T-helper 17 cell (primary cell): ENCODE data around the gene RNLS. TPM values are rescaled to one million over a fixed set of nuclear protein-coding genes. Genes with fewer than 3 reads are reported as not detected.

Experiments
- ATAC-seq: fragments of 150-1000 bp; cut with Tn5 transposase; 2 replicates; pipeline ENCODE4 v1.10.0; 2021; ENCODE audit warnings: mild to moderate bottlenecking, moderate library complexity
- DNase-seq, 3 donors: peaks; one replicate each; pipeline versions ENCODE4 v3.0.0 to v3.0.0-alpha.2; 2020 to 2021
- H3K9me3 ChIP-seq: one replicate; pipeline ENCODE4 v1.7.0; 2013; ENCODE audit warnings: low read length, mild to moderate bottlenecking; ENCODE audit not compliant: control insufficient read depth, poor library complexity, severe bottlenecking
- H3K27ac Mint-ChIP-seq: one replicate; pipeline ENCODE4 v1.8.0; 2022; ENCODE audit warnings: mild to moderate bottlenecking, moderate library complexity, mixed read lengths
- H3K27me3 Mint-ChIP-seq: one replicate; pipeline ENCODE4 v1.8.0; 2022; ENCODE audit warnings: mixed read lengths
- H3K36me3 Mint-ChIP-seq: one replicate; pipeline ENCODE4 v1.8.0; 2022; ENCODE audit warnings: low read depth, mixed read lengths
- H3K4me1 Mint-ChIP-seq: one replicate; pipeline ENCODE4 v1.8.0; 2022; ENCODE audit warnings: mild to moderate bottlenecking, mixed read lengths
- H3K4me3 Mint-ChIP-seq: one replicate; pipeline ENCODE4 v1.8.0; 2022; ENCODE audit warnings: mild to moderate bottlenecking, moderate library complexity, mixed read lengths
- total RNA-seq, 4 donors: library from RNA in 2 of 4; stranded (reverse) in 2 of 4; gene quantifications; one replicate each; pipeline ENCODE4 v1.2.3 and lab custom pipeline; 2022 to 2026

Gene RNLS
- total RNA-seq, 2 donors from 2014 or later, result 1.8 to 4.6 TPM

- Mint-ChIP-seq H3K36me3 (no peaks in the 10 kb centered on the region), H3K27me3 (no peaks in the 10 kb centered on the region), H3K4me3 (no peak overlapping the region), H3K4me1 (no peaks in the 10 kb centered on the region), H3K27ac (no peak overlapping the region)
- no peak for DNase-seq
- no peaks in the 10 kb centered on the region for H3K9me3 ChIP-seq
- ATAC-seq, result no peak
Measured at GRCh38 chr10:88416801-88417200, 166.3 kb downstream of the RNLS start.

- no peaks in the 10 kb centered on the region for H3K9me3 ChIP-seq
- Mint-ChIP-seq H3K27ac (no peak overlapping the region), H3K4me1 (no peaks in the 10 kb centered on the region), H3K36me3 (no peaks in the 10 kb centered on the region), H3K27me3 (no peaks in the 10 kb centered on the region), H3K4me3 (no peak overlapping the region)
- ATAC-seq (no peak), DNase-seq (no peak)
Measured at GRCh38 chr10:88415533-88416130, 167.5 kb downstream of the RNLS start.

GRCh38 chr10:88413412-88413811 is 169.7 kb downstream of the RNLS start:
- H3K36me3 Mint-ChIP-seq, result no peaks in the 10 kb centered on the region
- no peak for DNase-seq
- H3K4me1 Mint-ChIP-seq, result no peaks in the 10 kb centered on the region
- no peaks in the 10 kb centered on the region for H3K27me3 Mint-ChIP-seq
- H3K9me3 ChIP-seq, result no peaks in the 10 kb centered on the region
- no peak for ATAC-seq
- H3K27ac Mint-ChIP-seq, result no peak overlapping the region
- H3K4me3 Mint-ChIP-seq, result no peak overlapping the region

GRCh38 chr10:88411772-88412349 is 171.3 kb downstream of the RNLS start:
- no peak overlapping the region for H3K4me3 Mint-ChIP-seq

GRCh38 chr10:88409824-88410223 is 173.3 kb downstream of the RNLS start:
- no peaks in the 10 kb centered on the region for H3K9me3 ChIP-seq
- H3K36me3 Mint-ChIP-seq, result no peaks in the 10 kb centered on the region
- DNase-seq (no peak), ATAC-seq (no peak)
- no peaks in the 10 kb centered on the region for H3K4me1 Mint-ChIP-seq
- H3K27me3 Mint-ChIP-seq, result no peaks in the 10 kb centered on the region
- no peak overlapping the region for H3K4me3 Mint-ChIP-seq
- H3K27ac Mint-ChIP-seq, result no peak overlapping the region

More at GRCh38 chr10:88411772-88412349, 171.3 kb downstream of the RNLS start:
- Mint-ChIP-seq H3K27ac (no peak overlapping the region), H3K4me1 (no peaks in the 10 kb centered on the region), H3K36me3 (no peaks in the 10 kb centered on the region), H3K27me3 (no peaks in the 10 kb centered on the region)
- DNase-seq (no peak), ATAC-seq (no peak)
- H3K9me3 ChIP-seq, result no peaks in the 10 kb centered on the region

GRCh38 chr10:88409236-88409635 is 173.9 kb downstream of the RNLS start:
- ATAC-seq (no peak), DNase-seq (no peak)
- Mint-ChIP-seq H3K27me3 (no peaks in the 10 kb centered on the region), H3K27ac (no peak overlapping the region), H3K36me3 (no peaks in the 10 kb centered on the region), H3K4me3 (no peak overlapping the region), H3K4me1 (no peaks in the 10 kb centered on the region)
- no peaks in the 10 kb centered on the region for H3K9me3 ChIP-seq

GRCh38 chr10:88408096-88408495 is 175.0 kb downstream of the RNLS start:
- no peak for ATAC-seq
- H3K4me1 Mint-ChIP-seq, result no peaks in the 10 kb centered on the region

GRCh38 chr10:88404133-88404532 is 179.0 kb downstream of the RNLS start:
- ATAC-seq (no peak), DNase-seq (no peak)
- H3K27me3 Mint-ChIP-seq, result no peaks in the 10 kb centered on the region
- H3K4me1 Mint-ChIP-seq, result peaks cover 5% of the 10 kb centered on the region
- H3K36me3 Mint-ChIP-seq, result no peaks in the 10 kb centered on the region
- no peak overlapping the region for H3K27ac Mint-ChIP-seq
- no peak overlapping the region for H3K4me3 Mint-ChIP-seq
- H3K9me3 ChIP-seq, result no peaks in the 10 kb centered on the region

More at GRCh38 chr10:88408096-88408495, 175.0 kb downstream of the RNLS start:
- Mint-ChIP-seq H3K27me3 (no peaks in the 10 kb centered on the region), H3K27ac (no peak overlapping the region), H3K36me3 (no peaks in the 10 kb centered on the region), H3K4me3 (no peak overlapping the region)
- DNase-seq, result no peak
- H3K9me3 ChIP-seq, result no peaks in the 10 kb centered on the region

GRCh38 chr10:88401671-88402347 is 181.3 kb downstream of the RNLS start:
- ATAC-seq (no peak), DNase-seq (no peak)
- Mint-ChIP-seq H3K36me3 (no peaks in the 10 kb centered on the region), H3K4me1 (peaks cover 5% of the 10 kb centered on the region), H3K27ac (no peak overlapping the region), H3K4me3 (no peak overlapping the region), H3K27me3 (no peaks in the 10 kb centered on the region)
- H3K9me3 ChIP-seq, result no peaks in the 10 kb centered on the region

GRCh38 chr10:88399240-88399639 is 183.9 kb downstream of the RNLS start:
- no peaks in the 10 kb centered on the region for H3K9me3 ChIP-seq
- Mint-ChIP-seq H3K4me3 (no peak overlapping the region), H3K36me3 (no peaks in the 10 kb centered on the region), H3K27ac (no peak overlapping the region), H3K27me3 (no peaks in the 10 kb centered on the region), H3K4me1 (peaks cover 5% of the 10 kb centered on the region)
- ATAC-seq, result no peak
- DNase-seq, result no peak

- Mint-ChIP-seq H3K4me3 (no peak overlapping the region), H3K4me1 (peaks cover 10% of the 10 kb centered on the region), H3K27ac (no peak overlapping the region), H3K36me3 (no peaks in the 10 kb centered on the region), H3K27me3 (no peaks in the 10 kb centered on the region)
- H3K9me3 ChIP-seq, result no peaks in the 10 kb centered on the region
- no peak for DNase-seq
- no peak for ATAC-seq
Measured at GRCh38 chr10:88395677-88396076, 187.4 kb downstream of the RNLS start.

GRCh38 chr10:88392222-88392621 is 190.9 kb downstream of the RNLS start:
- peak overlapping the region; percentile 61 for H3K4me3 Mint-ChIP-seq
- H3K4me1 Mint-ChIP-seq, result peaks cover 10% of the 10 kb centered on the region
- H3K27ac Mint-ChIP-seq, result peak overlapping the region; percentile 51
- no peaks in the 10 kb centered on the region for H3K27me3 Mint-ChIP-seq
- no peaks in the 10 kb centered on the region for H3K36me3 Mint-ChIP-seq
- no peaks in the 10 kb centered on the region for H3K9me3 ChIP-seq
- ATAC-seq (peak; percentile 78), DNase-seq (no peak)

GRCh38 chr10:88390041-88390440 is 193.1 kb downstream of the RNLS start:
- DNase-seq, result no peak
- no peak for ATAC-seq
- Mint-ChIP-seq H3K27ac (no peak overlapping the region), H3K27me3 (no peaks in the 10 kb centered on the region), H3K4me1 (peaks cover 21% of the 10 kb centered on the region), H3K36me3 (no peaks in the 10 kb centered on the region), H3K4me3 (no peak overlapping the region)
- no peaks in the 10 kb centered on the region for H3K9me3 ChIP-seq

- no peak for DNase-seq
- Mint-ChIP-seq H3K27me3 (no peaks in the 10 kb centered on the region), H3K4me1 (peaks cover 21% of the 10 kb centered on the region), H3K4me3 (no peak overlapping the region), H3K27ac (no peak overlapping the region), H3K36me3 (no peaks in the 10 kb centered on the region)
- no peaks in the 10 kb centered on the region for H3K9me3 ChIP-seq
- no peak for ATAC-seq
Measured at GRCh38 chr10:88389456-88389855, 193.7 kb downstream of the RNLS start.
